Stimulated activated CD8-positive, alpha-beta memory T cell treated with anti-CD3 and anti-CD28 coated beads, Interleukin-7, amount 100 ng/mL, for 24 hours (primary cell): Measurements from ENCODE around the gene LMO1.

ENCODE experiments used
- DNase-seq: peaks from one replicate; pipeline ENCODE4 v3.0.0-alpha.2; 2020; ENCODE audit warnings: low read depth

Gene LMO1

DNA sequence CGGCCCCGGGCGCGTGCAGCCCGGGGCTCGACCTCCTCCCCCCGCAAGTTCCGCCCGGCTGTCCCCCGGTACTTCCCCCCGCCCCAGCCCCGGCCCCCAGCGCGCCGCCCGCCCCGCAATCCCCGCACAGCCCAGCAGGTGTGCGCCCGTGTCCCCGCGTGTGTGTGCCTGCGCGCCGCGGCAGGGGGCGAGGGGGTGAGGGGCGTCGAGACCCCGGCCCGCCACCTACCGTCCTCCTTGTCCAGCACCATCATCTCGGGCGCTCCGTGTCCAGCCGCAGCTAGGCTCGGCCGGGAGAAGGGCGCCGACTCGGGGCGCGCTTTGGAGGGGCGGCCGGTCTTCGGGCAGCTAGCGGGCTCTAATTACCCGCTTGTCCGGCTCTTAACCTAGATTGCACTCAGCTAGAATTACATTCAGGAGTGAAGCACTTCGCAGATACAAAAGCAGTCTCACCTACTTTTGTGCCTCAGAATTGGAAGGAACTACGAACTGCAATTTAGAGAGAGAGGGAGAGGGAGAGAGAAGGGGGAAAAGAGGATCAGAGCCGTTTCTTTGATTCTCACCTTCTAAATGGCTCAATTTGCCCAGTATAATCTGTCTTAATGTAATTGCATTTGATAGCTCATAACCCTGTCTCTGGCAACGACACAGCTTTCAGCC, 439 bp downstream of the LMO1 start:
- no peak for DNase-seq

DNA sequence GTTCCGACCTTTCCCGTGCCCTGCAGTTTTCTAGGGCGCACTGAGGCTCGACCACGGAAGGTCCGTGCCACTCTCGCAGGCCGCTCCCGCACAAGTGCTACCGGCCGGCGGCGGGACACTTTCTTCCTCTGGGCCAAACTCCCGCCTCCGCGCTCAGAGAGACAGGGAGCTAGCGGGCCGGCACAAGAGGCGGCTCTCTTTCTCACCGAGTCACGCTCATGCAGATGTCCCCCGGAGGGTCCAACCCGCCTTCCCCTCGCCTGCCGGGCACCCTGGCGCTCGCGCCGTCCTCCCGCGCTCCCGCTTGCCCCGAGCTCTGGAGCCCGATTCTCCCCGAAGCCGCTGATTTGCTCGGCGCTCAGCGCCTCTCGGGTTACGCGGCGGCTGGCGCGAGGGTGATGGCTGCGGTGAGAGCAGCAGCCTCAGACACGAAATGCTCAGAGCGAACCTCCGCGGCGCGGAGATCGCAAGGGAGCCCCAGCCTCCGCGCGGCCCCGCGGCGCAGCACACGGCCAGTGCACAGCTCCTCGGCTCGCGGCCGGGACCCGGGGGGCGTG, 1.0 kb downstream of the LMO1 start:
- no peak for DNase-seq

DNA sequence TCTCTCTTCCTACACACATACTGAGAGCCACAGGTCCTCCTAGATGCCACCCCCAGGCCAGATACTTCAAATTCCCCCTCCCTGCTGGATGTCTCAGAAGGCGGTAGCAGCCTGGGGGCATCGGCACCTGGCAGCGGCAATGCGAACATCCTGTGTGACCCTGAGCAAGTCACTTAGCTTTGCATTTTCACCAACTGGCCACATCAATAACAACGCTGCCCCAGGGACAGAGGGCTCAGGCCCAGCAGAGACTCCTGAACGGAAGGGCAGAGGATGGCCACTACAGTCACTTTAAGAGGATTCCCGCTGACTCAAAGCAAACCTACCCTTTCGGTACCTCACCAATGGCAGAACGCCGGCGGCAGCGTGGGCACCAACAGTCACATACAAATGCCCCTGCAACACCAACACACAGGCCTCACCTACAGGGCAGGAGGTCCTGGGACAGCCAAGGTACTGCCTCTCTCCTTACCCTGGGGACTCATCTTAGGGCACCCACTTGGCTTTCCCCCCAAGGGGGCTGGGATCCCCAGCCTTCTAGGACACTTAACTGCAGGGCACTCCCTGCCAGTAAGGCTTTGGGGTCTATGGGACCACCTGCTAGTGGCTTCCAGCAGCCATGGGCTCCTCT, 1.6 kb downstream of the LMO1 start:
- DNase-seq: no peak

DNA sequence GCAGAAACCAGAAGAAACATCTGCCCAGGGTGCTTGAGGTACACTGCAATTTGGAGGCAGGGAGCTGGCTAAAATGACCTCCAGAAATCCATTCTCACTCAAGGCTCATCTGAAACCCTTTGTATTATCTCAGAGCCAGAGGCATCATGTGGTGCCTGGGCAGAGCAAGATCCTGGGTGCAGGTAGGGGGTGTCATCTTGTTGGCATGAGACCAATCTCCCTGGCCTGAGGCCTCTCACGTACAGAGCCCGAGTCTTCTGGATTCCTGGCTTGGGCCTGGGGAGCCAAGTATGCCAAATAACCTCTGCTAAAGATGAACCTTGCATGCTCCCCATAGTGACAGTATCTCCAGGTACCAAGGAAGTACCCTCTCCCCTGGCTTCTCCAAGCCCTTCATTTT, 2.4 kb downstream of the LMO1 start:
- no peak for DNase-seq

DNA sequence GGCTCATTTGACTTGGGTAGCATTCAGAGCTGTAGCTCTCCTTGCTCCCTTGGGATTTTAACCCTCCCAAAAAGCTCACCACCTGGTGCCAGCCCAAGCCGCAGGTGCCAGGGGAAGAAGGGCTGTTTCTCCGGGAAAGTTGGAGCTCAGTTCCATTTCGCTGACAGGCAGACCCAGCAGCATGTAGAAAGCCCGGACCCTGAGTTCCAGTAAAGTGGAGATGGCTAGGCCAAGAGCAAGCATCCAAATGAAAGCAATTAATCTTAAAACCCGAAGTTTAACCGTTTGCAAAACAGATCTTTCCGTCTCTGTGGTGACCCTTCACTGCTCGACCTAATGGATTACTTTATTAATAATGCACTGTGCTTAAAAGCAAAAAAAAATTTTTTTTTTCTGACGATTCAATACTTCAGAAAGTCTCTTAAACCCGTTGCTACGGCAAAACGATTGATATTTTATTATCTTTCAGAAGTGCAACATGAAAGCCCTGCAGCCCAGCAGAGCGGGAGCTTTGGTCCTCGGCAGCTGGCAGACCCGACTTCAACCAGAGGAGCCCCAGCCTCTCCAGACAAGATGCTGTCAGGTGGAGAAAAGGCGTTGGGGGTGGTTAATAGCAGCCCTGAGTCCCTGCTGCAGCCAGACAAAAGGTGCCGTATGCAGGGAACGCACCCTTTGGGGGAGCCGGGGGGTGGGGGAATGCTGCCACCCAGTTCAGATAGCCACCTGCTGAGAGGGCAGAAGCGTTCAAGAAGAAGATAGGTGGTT, 3.3 kb downstream of the LMO1 start:
- DNase-seq: no peak

DNA sequence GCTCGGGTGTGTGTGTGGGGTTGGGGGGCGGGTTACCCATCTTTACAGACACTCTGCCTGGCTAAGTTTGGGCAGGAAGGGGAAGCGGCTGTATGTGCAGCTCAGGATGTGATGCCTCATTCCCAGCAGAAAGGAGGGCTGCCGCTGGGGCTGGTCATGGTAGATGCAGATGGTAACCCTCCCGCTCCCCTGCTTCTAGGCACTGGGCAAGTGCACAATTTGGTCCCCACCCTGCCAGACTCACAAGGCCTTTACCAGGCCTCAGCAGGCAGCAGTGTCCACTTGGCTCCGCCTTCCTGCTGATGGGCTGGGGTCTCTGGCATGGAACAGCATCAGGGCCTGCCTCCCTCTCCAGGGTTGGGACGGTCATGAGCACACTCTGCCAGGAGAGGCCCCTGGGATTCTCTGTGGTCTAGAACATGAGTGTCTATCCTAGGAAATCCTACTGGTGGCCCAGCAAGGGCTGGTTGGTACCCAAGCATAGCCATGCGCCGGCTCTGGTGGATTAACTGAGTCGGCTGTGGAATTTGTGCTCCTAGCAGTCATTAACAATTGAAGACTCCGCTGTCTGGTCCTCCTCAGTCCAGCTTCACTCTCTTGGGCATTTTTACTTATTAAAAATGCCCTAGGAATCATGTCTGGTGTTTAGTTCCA, 4.2 kb downstream of the LMO1 start:
- no peak for DNase-seq

DNA sequence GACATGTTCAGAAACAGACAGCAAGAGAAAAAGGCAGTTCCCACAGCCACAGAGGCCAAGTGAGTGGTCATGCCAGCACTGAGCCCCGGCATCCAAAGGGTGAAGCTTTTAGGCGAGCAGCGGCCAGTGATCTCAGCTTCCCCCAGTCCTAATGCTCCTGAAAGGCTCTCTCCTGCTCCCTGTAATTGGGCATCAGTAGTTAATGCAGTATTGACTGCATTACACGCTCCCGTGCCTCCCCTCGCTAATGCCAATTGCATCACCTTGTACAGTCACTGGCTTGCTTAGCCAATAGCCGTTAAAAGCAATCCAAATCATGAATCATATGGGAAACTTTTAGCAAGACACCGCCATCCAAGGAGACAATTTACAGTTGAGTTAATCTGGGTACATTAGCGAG, 4.9 kb downstream of the LMO1 start:
- DNase-seq: no peak

DNA sequence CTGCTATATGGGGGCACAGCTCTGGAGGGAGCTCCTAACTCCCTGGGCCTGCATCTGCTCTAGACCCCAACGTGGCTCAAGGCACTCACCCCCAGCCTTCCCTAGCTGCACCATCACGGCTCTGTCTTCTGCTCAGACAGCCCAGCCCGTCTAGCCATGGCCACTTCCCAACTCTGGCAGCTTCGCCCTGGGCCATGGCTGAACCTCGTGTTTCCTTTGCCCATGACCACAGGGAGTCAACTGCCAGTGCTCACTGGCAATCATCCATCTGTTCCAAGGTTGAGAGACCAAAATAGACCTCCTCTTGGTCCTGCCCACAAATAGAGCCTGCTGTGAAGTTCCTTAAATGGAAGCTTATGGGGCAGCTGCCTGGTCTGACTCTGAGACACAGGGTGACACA, 5.4 kb downstream of the LMO1 start:
- no peak for DNase-seq

DNA sequence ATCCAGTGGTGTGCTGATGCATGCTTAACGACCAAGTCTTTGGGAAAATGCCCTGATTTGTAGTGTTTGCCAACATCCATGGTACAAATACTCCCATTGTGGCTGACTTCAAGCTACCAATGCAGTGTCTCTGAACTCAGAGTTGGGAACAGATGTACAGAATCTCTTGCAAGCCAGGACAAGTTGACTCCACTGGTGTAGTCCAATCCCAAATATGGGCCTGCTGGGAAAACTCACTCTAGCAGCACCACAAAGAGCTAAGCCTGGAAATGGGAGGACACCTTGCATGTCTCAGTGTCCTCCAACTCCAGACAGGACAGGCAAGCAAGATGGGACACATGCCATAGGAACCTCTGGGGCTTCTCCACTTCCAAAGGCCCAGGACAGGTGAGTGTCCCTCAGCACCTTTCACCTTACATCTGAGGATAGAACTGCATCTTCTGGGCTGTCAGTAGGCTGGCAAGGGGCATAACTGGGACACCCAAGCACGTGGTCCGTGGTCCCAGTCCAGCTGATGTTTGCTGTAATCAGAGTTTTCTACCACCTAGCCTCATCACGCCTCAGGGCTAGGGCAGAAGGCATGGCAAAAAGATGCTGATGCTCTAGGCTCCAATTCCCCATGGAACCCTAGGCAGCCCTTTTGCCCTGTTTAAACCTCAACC, 6.5 kb downstream of the LMO1 start:
- no peak for DNase-seq

DNA sequence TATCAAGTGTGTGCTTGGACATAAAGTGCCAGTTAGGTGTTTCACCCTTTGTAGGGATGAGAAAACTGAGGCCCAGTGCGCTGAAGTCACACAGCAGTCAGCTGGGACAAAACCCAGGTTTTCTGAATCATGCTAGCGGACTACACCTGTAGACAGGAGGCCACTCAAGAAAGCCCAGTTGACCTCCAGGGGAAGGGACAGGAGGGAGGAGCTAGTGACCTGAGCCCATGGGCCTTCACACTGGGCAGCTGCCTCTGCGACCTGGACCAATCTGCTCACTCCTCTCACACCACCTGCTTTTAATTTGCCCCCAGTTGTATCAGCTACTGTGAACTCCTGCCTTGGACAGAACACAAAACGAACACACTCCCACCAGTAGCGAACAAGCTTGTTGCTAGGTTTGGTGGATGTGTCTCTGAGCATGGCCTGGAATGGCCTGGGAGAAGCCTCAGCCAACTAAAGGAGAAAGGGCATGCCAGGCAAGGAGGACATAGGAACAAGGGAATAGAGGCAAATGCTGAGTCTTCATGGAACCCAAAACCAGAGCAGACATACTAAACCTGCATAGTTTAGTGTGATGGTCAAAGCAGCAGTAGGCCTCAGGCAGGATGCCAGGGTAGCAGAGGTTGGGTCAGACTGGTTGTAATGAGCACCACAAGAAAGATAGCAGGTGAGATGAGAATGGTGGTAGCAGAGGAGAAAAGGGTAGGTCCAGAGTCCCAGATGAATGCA, 7.2 kb downstream of the LMO1 start:
- no peak for DNase-seq

DNA sequence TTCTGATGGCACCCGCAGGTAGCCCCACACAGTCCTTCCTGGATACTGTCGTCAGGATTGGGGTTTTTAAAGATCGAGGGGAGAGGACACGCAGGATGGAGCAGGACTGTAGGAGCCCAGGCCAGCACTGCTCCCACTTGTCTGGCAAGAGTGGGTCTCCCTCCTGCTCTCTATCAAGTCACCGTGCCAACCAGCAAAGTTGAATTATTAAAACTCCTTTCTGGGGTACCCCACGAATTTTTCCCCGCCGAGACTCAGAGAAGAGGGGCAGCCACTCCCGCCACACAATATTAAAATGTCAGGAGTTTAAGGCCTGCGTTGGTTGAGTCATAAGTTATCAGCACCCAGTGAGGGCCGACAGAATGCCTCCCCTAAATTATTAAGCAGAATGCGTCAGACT, 10.1 kb downstream of the LMO1 start:
- no peak for DNase-seq

DNA sequence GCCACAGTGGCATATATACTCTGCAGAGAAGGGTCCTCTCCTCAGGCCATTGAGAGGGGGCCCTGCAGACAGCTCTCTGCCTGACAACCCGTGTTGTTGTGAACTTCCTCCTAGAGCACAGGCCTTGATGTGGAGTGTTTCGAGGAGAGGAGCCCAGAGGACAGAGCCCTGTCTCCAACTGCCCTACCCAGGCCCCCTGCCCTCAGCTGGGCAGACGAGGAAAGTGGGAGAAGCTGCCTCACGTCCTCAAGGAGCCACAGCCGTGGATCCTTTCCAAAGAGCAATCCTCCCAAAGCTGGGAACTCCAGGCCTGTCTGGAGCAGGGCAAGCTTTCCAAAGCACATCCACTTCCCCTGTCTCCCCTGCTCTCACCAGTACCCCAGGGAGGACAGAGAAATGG, 10.7 kb downstream of the LMO1 start:
- DNase-seq: no peak

DNA sequence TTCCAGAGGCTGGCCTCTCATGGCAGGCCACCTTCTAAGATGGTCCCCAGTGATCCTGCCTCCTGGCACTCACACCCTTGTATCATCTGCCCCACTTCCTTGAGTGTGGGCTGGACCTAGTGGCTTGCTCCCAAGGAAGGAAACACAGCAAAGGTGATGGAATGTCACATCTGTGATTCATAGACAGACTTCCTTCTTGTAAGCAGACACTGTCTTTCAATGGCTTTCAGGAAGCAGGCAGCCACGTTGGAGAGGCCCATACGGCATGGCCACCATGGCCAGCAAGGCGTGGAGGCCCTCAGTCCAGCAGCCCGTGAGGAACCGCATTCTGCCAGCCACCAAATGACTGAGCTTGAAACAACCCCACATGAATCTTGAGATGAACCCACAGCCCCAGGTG, 11.3 kb downstream of the LMO1 start:
- no peak for DNase-seq

DNA sequence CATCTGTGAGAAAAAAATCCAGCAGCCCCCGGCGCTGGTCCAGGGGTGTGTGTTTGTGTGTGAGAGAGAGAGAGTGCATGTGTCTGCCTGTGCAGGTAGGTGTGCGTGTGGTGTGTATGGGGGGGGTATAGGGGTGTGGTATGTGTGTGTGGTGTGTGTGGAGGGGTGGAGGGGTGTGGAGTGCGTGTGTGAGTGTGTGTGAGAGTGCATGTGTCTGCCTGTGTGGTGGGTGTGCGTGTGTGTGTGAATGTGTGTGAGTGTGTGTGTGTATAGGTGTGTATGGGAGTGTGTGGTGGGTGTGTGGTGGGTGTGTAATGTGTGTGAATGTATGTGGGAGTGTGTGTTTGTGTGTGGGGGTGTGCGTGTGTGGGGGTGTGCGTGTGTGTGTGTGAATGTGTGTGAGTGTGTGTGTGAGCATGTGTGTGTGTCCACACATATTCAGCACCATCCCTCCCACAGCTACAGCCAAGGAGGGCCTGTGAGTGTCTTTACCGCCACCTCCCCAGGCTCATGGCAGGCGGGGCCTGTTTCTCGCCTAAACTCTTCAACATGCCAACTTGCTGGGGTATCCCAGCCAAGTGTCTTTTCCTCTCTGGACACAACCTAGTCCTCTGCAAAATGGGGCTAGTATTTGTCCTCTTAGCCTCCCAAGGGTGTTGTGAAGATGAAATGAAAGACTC, 11.9 kb downstream of the LMO1 start:
- no peak for DNase-seq

DNA sequence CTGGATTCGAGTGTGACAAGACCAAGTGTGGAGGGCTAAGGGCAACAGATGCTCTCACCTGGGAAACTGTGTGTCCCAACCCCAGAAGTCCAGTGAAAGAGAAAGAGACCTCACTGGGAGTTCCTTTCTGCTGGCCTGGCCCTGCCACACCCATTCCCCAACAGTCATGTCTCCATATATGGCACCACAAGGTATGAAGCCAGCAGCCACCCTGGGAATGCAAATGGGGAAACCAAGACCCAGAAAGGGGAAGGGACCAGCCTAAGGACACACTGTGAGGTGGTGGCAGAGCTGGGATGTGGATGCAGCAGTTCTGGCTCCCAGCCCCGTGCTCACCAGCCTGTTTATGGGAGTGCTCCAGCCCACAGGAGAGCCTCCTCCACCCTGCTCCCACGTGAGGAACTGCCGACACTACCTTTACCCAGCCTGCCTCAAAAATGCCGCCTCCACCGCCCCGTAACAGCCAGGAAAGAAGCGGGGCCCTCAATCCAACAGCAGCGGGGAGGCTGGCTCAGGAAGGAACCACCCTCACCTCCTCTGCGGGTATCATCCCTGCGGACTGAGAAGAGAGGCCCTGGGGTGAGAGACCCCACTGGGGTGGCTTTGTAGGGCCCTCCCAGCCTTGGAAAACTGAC, 12.6 kb downstream of the LMO1 start:
- no peak for DNase-seq

DNA sequence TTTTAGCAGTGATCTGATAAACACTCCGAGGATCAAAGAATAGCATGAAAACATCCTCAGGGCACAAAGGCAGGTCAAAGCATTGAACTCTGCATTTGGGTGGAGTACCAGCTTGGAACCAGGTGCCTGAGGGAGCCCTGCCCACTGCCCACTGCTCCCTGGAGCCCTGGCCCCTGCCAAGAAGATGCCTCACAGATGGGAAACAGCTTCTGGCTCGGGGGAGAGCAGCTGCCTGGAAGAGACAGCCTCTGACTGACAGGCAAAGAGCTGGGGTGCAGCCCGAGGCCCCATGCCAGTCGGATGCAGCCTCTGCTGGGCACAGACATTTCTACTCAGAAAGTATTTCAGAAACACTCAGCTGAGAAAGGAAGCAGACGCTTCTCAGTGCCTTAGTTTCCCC, 13.2 kb downstream of the LMO1 start:
- no peak for DNase-seq

DNA sequence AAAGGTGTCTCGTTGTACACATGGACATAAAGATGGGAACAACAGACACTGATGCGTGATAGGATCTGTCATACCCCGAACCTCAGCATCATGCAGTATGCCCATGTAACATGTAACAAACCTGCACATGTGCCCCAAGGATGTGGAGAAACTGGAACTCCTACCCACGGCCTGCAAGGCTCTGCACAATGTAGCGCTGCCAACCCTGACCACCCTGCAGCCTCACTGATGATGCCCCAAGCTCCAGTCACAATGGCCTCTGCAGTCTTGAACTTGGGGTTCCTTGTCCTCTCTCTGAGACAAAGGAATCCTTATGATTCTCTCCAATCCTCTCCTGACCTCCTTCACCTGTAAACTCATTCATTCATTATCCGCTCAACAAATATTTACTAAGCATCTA, 14.2 kb downstream of the LMO1 start:
- DNase-seq: no peak

DNA sequence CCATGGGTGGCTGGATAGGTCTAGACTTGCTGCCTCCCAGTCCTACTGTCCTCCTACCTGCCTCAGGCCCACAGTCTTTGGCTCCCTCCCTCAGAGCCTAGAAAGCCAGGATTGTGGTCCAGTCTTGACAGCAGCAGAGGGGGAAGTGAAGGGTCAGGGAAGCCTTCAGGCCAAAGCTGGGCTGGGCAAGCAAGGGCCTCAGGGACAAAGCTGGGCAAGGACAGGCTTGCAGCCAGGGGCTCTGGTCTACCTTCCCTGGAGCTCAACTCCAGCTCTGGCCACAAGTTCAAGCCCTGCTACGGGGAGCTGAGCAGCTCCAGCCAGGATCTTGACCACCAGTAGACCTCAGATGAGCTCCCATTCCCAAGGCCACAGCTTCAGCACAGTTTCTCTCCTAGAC, 14.9 kb downstream of the LMO1 start:
- no peak for DNase-seq

DNA sequence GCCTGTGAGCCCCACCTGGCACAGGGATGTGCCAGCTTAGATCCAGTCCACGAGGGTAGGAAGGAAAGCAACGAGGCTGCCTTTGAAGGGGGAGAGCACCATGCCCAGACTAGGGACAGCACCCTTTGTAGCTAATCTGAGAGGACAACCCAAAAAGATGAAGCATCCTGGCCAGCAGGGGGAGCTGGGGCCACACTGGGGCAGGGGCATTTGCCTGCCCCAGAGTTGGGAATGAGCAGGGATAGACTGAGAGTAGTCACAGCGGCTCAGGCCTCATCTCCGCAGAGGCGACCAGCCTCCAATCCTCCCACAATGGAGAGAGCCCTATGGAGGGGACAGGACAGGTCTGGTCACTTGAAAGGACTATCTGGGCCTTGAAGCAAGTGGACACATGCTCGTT, 16.4 kb downstream of the LMO1 start:
- no peak for DNase-seq

DNA sequence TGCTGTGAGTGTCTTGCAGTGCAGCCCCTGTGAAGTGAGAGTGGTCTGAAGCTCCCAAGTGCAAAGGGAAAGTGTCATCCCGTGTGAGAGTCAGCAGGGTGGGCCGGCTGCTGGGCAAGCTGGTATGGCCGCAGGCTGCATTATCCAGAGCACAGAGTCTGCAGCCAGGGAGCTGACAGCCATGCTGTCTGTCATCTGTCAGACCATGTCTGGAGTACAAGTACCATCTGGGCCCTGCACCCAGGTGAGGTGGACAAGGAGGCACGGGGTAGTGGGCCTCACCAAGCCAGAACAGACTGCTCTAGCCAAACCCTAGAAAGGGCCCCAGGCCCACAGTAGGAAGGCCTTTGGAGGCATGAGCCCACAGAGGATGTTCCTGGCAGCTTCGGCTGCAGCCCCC, 20.2 kb downstream of the LMO1 start:
- no peak for DNase-seq
